Keratinocyte (primary cell): ENCODE data around the gene ZNF451. TPM values are rescaled to one million over a fixed set of nuclear protein-coding genes. Genes with fewer than 3 reads are reported as not detected.

Experiments
- DNase-seq: peaks from one replicate; pipeline ENCODE4 v3.0.0-alpha.2; 2011; ENCODE audit warnings: low read depth, missing footprints, low spot score
- FAIRE-seq: peaks from 2 replicates; lab custom pipeline; 2011; peaks lifted over from hg19 to GRCh38; lab: Jason Lieb, UNC
- H2AFZ ChIP-seq: 2 replicates; pipeline ENCODE4 v1.6.0; 2012; ENCODE audit warnings: low read length, control low read depth, inconsistent platforms; ENCODE audit not compliant: control insufficient read depth
- H3K27ac ChIP-seq: 2 replicates; pipeline ENCODE4 v1.5.1; 2011; ENCODE audit warnings: low read length; ENCODE audit not compliant: control insufficient read depth, insufficient read depth
- H3K27me3 ChIP-seq: 3 replicates; pipeline ENCODE4 v1.6.0; 2011; ENCODE audit warnings: low read length; ENCODE audit not compliant: control insufficient read depth, insufficient read depth; ENCODE audit errors: extremely low read depth
- H3K36me3 ChIP-seq, 2 experiments: 2 replicates in 1 of 2; 3 replicates in 1 of 2; pipeline ENCODE4 v1.5.1; 2011; ENCODE audit warnings: low read length in 2 of 2, mild to moderate bottlenecking in 1 of 2; ENCODE audit not compliant: control insufficient read depth in 2 of 2, insufficient read depth in 2 of 2; ENCODE audit errors: extremely low read depth in 1 of 2
- H3K4me1 ChIP-seq: 3 replicates; pipeline ENCODE4 v1.5.1; 2011; ENCODE audit warnings: low read length; ENCODE audit not compliant: control insufficient read depth, insufficient read depth; ENCODE audit errors: extremely low read depth
- H3K4me2 ChIP-seq: 3 replicates; pipeline ENCODE4 v1.6.0; 2011; ENCODE audit warnings: low read depth, low read length; ENCODE audit not compliant: control insufficient read depth, insufficient read depth; ENCODE audit errors: extremely low read depth
- H3K4me3 ChIP-seq, 3 experiments: fragments of 200-600 bp in 1 of 3; sonication (generic) in 1 of 3; 2 replicates in 2 of 3; 3 replicates in 1 of 3; pipeline ENCODE4 v1.5.1; 2011 to 2016; ENCODE audit warnings: low read length in 3 of 3, mild to moderate bottlenecking in 3 of 3, control low read depth in 2 of 3, inconsistent platforms in 1 of 3, low read depth in 1 of 3, mixed read lengths in 1 of 3, mixed run types in 1 of 3, moderate library complexity in 1 of 3; ENCODE audit not compliant: control insufficient read depth in 2 of 3, insufficient read depth in 2 of 3; ENCODE audit errors: extremely low read depth in 1 of 3
- H3K79me2 ChIP-seq: 2 replicates; pipeline ENCODE4 v1.6.0; 2012; ENCODE audit warnings: low read length; ENCODE audit not compliant: control insufficient read depth, insufficient read depth
- H3K9ac ChIP-seq: 3 replicates; pipeline ENCODE4 v1.6.0; 2011; ENCODE audit warnings: low read length; ENCODE audit not compliant: control insufficient read depth, insufficient read depth; ENCODE audit errors: extremely low read depth
- H3K9me1 ChIP-seq: 3 replicates; pipeline ENCODE4 v1.6.0; 2011; ENCODE audit warnings: low read length; ENCODE audit not compliant: control insufficient read depth, insufficient read depth; ENCODE audit errors: extremely low read depth
- H3K9me3 ChIP-seq: 2 replicates; pipeline ENCODE4 v1.5.1; 2012; ENCODE audit warnings: low read depth, low read length; ENCODE audit not compliant: control insufficient read depth
- H4K20me1 ChIP-seq: 3 replicates; pipeline ENCODE4 v1.6.0; 2011; ENCODE audit warnings: low read length; ENCODE audit not compliant: control insufficient read depth, insufficient read depth; ENCODE audit errors: extremely low read depth
- CTCF ChIP-seq, 3 experiments: IDR thresholded peaks in 1 of 3; conservative IDR thresholded peaks in 1 of 3; optimal IDR thresholded peaks in 1 of 3; 2 replicates in 2 of 3; 3 replicates in 1 of 3; pipeline versions ENCODE3 to v1.5.1; 2011; ENCODE audit warnings: low read length in 3 of 3, mild to moderate bottlenecking in 3 of 3, moderate library complexity in 2 of 3, control low read depth in 1 of 3, inconsistent platforms in 1 of 3; ENCODE audit not compliant: insufficient read depth in 2 of 3; ENCODE audit errors: extremely low read depth in 1 of 3
- EZH2 ChIP-seq: IDR thresholded peaks from one replicate; pipeline ENCODE4 v1.6.1; 2012; ENCODE audit warnings: inconsistent platforms, mild to moderate bottlenecking, low read length, moderate library complexity
- dilution Hi-C: fragments of 300-500 bp; cut with MboI; formaldehyde crosslinking; loops from one replicate; pipeline ENCODE4 v1.7.0; 2020; ENCODE audit warnings: low sequenced_read_pairs; ENCODE audit not compliant: extremely low pct_ligation_motif_present
- polyA plus RNA-seq, 5 experiments: library from polyadenylated mRNA; depleted of rRNA in 3 of 5; stranded (reverse) in 3 of 5; stranded (forward) in 1 of 5; unstranded in 1 of 5; fragments of >200 nt; gene quantifications; 1 replicate in 1 of 5; 2 replicates in 3 of 5; 3 replicates in 1 of 5; pipeline versions ENCODE4 v1.2.1 to v1.2.3, GENCODE V29; 2011 to 2012; ENCODE audit warnings: missing spikeins in 2 of 5, low read depth in 1 of 5, low replicate concordance in 1 of 5

The ZNF451 gene
- polyA plus RNA-seq, 1 donor (not counting 4 experiments of a cell fraction or from before 2014, with no cell fraction given), result 32.1 TPM

GRCh38 chr6:57182017-57182432, 92.0 kb downstream of the ZNF451 start:
- Histone ChIP-seq H3K9ac (no peak overlapping the region), H3K4me2 (no peak overlapping the region), H2AFZ (no peak overlapping the region), H4K20me1 (no peaks in the 10 kb centered on the region), H3K4me1 (no peaks in the 10 kb centered on the region), H3K9me1 (no peaks in the 10 kb centered on the region), H3K27ac (no peak overlapping the region), H3K4me3 (no peak overlapping the region), H3K27me3 (no peaks in the 10 kb centered on the region), H3K9me3 (no peaks in the 10 kb centered on the region), H3K79me2 (no peaks in the 10 kb centered on the region), H3K36me3 (peaks cover 3 to 7% of the 10 kb centered on the region in 2 experiments)
- DNase-seq (no peak), FAIRE-seq (no peak)
- TF ChIP-seq EZH2, result no peak
- dilution Hi-C loops, result no loop called here

GRCh38 chr6:57183336-57183735, 93.3 kb downstream of the ZNF451 start:
- dilution Hi-C loops, result no loop called here
- TF ChIP-seq EZH2, result no peak
- no peaks in the 10 kb centered on the region for H3K9me1 ChIP-seq
- H3K9ac ChIP-seq, result no peak overlapping the region
- no peak overlapping the region for H3K4me2 ChIP-seq
- no peaks in the 10 kb centered on the region for H3K79me2 ChIP-seq
- no peaks in the 10 kb centered on the region for H3K27me3 ChIP-seq
- no peaks in the 10 kb centered on the region for H3K9me3 ChIP-seq
- H3K4me1 ChIP-seq, result no peaks in the 10 kb centered on the region
- no peak overlapping the region for H2AFZ ChIP-seq
- no peak overlapping the region for H3K4me3 ChIP-seq
- FAIRE-seq, result no peak
- H3K36me3 ChIP-seq, result peaks cover 5 to 9% of the 10 kb centered on the region in 2 experiments
- no peaks in the 10 kb centered on the region for H4K20me1 ChIP-seq
- no peak for DNase-seq
- no peak overlapping the region for H3K27ac ChIP-seq

GRCh38 chr6:57190140-57190539, 100.2 kb downstream of the ZNF451 start:
- DNase-seq (no peak), FAIRE-seq (peak; percentile 55)
- no peaks in the 10 kb centered on the region for H3K79me2 ChIP-seq
- peaks cover 5 to 8% of the 10 kb centered on the region in 2 experiments for H3K36me3 ChIP-seq
- H3K4me1 ChIP-seq, result no peaks in the 10 kb centered on the region
- no peak overlapping the region for H3K9ac ChIP-seq
- no peaks in the 10 kb centered on the region for H3K9me3 ChIP-seq
- no peak overlapping the region for H3K4me2 ChIP-seq
- H4K20me1 ChIP-seq, result no peaks in the 10 kb centered on the region
- H3K4me3 ChIP-seq, result no peak overlapping the region
- no peak overlapping the region for H3K27ac ChIP-seq
- TF ChIP-seq CTCF (optimal IDR thresholded peaks at IDR 0.05 in 1 of 3, IDR thresholded peaks at IDR 0.05 in 1 of 3, conservative IDR thresholded peaks at IDR 0.05 in 1 of 3; ENCODE audit: extremely low read depth in 1 of 3, insufficient read depth in 2 of 3, low read length in 3 of 3), result no peak
- H3K27me3 ChIP-seq, result no peaks in the 10 kb centered on the region
- no peak overlapping the region for H2AFZ ChIP-seq
- dilution Hi-C loops, result no loop called here
- no peaks in the 10 kb centered on the region for H3K9me1 ChIP-seq
